K562 (cell line): ENCODE results near the gene GP1BA. TPM values are rescaled to one million over a fixed set of nuclear protein-coding genes. Genes with fewer than 3 reads are reported as not detected.

Experiments
- CREB1 ChIP-seq, 2 experiments: sonication (generic) in 1 of 2; formaldehyde crosslinking in 1 of 2; IDR thresholded peaks; 2 replicates each; pipeline versions ENCODE4 v1.6.1 to v1.8.0; 2012 to 2022; ENCODE audit warnings: inconsistent platforms in 1 of 2, mild to moderate bottlenecking in 1 of 2, missing genetic modification reagents in 1 of 2, moderate library complexity in 1 of 2
- CUX1 ChIP-seq: fragments of 200-800 bp; sonication (Bioruptor generic); IDR thresholded peaks from 2 replicates; pipeline ENCODE4 v1.6.1; 2016; ENCODE audit warnings: missing genetic modification characterization, missing compliant biosample characterization
- ERF ChIP-seq: fragments of 450-650 bp; formaldehyde crosslinking; IDR thresholded peaks from 2 replicates; pipeline ENCODE4 v1.4.0; 2020; ENCODE audit warnings: mild to moderate bottlenecking, mixed read lengths
- HDAC6 ChIP-seq: IDR thresholded peaks from 2 replicates; pipeline ENCODE4 v1.6.1; 2012; ENCODE audit warnings: low read depth, mild to moderate bottlenecking, control low read depth, inconsistent platforms, low read length, moderate library complexity
- ZNF121 ChIP-seq: sonication (generic); formaldehyde crosslinking; conservative IDR thresholded peaks from 2 replicates; pipeline ENCODE4 v1.8.0; 2022; ENCODE audit warnings: missing genetic modification reagents
- ZNF280A ChIP-seq: fragments of 450-650 bp; IDR thresholded peaks from 2 replicates; pipeline ENCODE4 v1.6.1; 2018; ENCODE audit warnings: mild to moderate bottlenecking, low read depth; ENCODE audit not compliant: partially characterized antibody
- ZNF699 ChIP-seq: fragments of 250-450 bp; sonication (Bioruptor Pico); IDR thresholded peaks from 2 replicates; pipeline ENCODE4 v1.8.0; 2021; ENCODE audit warnings: mild to moderate bottlenecking, moderate library complexity; ENCODE audit not compliant: insufficient replicate concordance
- ZSCAN32 ChIP-seq: fragments of 450-650 bp; formaldehyde crosslinking; IDR thresholded peaks from 2 replicates; pipeline ENCODE4 v1.4.0; 2020; ENCODE audit warnings: mild to moderate bottlenecking, moderate library complexity
- polyA plus RNA-seq, 8 experiments: library from polyadenylated mRNA; depleted of rRNA in 4 of 8; stranded (reverse) in 5 of 8; unstranded in 3 of 8; fragments of >200 nt; fragmentation: Nextera tagmentation in 2 of 8; fragmentation: Illumina TruSeq in 1 of 8; extraction: Ambion mirVana in 2 of 8; extraction: Trizol in 1 of 8; gene quantifications; 2 replicates each; pipeline versions ENCODE4 v1.2.1 to v1.2.3, GENCODE V29; 2011 to 2014; ENCODE audit warnings: inconsistent platforms in 1 of 8, missing spikeins in 1 of 8
- total RNA-seq, 7 experiments: library from RNA; depleted of rRNA in 6 of 7; stranded (reverse); fragments of >200 nt in 6 of 7; fragmentation: Illumina TruSeq in 2 of 7; extraction: Trizol in 2 of 7; gene quantifications; 2 replicates each; pipeline versions ENCODE4 v1.2.1 to v1.2.3, GENCODE V29; 2011 to 2021; ENCODE audit warnings: low replicate concordance in 1 of 7

Gene GP1BA
- total and polyA plus RNA-seq, 9 of the 15 experiments (the other 6 are each of a cell fraction or from before 2014, with no cell fraction given) = 0.01 TPM; not detected in 8

- TF ChIP-seq HDAC6 (no peak), ZNF699 (no peak), CUX1 (no peak), ERF (no peak), CREB1 (IDR thresholded peaks at IDR 0.05) (no peak), CREB1 (CRISPR knock-in tag; IDR thresholded peaks at IDR 0.05) (peak; percentile 67; the same call in 1 of the 2 replicates), ZNF280A (no peak), ZSCAN32 (CRISPR knock-in tag) (no peak), ZNF121 (CRISPR knock-in tag) (no peak)
Measured at GRCh38 chr17:4966844-4967538, 34.9 kb downstream of the GP1BA start (continued).
